Mesenchymal stem cell (in vitro differentiated cells and primary cell): ENCODE measurements around the gene GPR107.

Source experiments
- DNase-seq: peaks from one replicate; pipeline ENCODE4 v3.0.0-alpha.2; 2013
- H2AFZ ChIP-seq: one replicate; pipeline ENCODE4 v1.6.1; 2013; ENCODE audit warnings: low read depth, mild to moderate bottlenecking, control low read depth, inconsistent platforms, low read length, moderate library complexity
- H2AK5ac ChIP-seq: 2 replicates; pipeline ENCODE4 v1.6.1; 2013; ENCODE audit warnings: low read length, moderate library complexity, mild to moderate bottlenecking, inconsistent platforms; ENCODE audit not compliant: severe bottlenecking
- H2BK120ac ChIP-seq: one replicate; pipeline ENCODE4 v1.6.1; 2013; ENCODE audit warnings: low read depth, mild to moderate bottlenecking, inconsistent platforms, low read length, moderate library complexity
- H2BK12ac ChIP-seq, 2 experiments: one replicate each; pipeline ENCODE4 v1.6.1; 2013; ENCODE audit warnings: inconsistent platforms in 2 of 2, low read length in 2 of 2, mild to moderate bottlenecking in 2 of 2, moderate library complexity in 2 of 2, control low read depth in 1 of 2
- H2BK15ac ChIP-seq: one replicate; pipeline ENCODE4 v1.6.1; 2013; ENCODE audit warnings: mild to moderate bottlenecking, low read depth, inconsistent platforms; ENCODE audit not compliant: poor library complexity, severe bottlenecking
- H2BK5ac ChIP-seq: 2 replicates; pipeline ENCODE4 v1.6.1; 2013; ENCODE audit warnings: low read depth, mild to moderate bottlenecking, low read length, control low read depth, inconsistent platforms; ENCODE audit not compliant: poor library complexity, severe bottlenecking
- H3K14ac ChIP-seq, 2 experiments: one replicate each; pipeline ENCODE4 v1.6.1; 2013; ENCODE audit warnings: inconsistent platforms in 2 of 2, low read length in 2 of 2, control low read depth in 1 of 2, mild to moderate bottlenecking in 1 of 2, moderate library complexity in 1 of 2
- H3K18ac ChIP-seq, 2 experiments: one replicate each; pipeline ENCODE4 v1.6.1; 2013; ENCODE audit warnings: inconsistent platforms in 2 of 2, low read length in 2 of 2, control low read depth in 1 of 2, low read depth in 1 of 2, mild to moderate bottlenecking in 1 of 2
- H3K23ac ChIP-seq, 2 experiments: one replicate each; pipeline ENCODE4 v1.6.1; 2013; ENCODE audit warnings: inconsistent platforms in 2 of 2, low read length in 2 of 2, mild to moderate bottlenecking in 2 of 2, moderate library complexity in 2 of 2, control low read depth in 1 of 2
- H3K27ac ChIP-seq: 2 replicates; pipeline ENCODE4 v1.5.1; 2013; ENCODE audit warnings: mild to moderate bottlenecking, moderate library complexity, low read length, control low read depth, inconsistent platforms; ENCODE audit not compliant: poor library complexity, severe bottlenecking
- H3K27me3 ChIP-seq, 2 experiments: 2 replicates each; pipeline versions ENCODE4 v1.6.1 to v1.7.0; 2013; ENCODE audit warnings: low read length in 2 of 2, mild to moderate bottlenecking in 2 of 2, moderate library complexity in 2 of 2, control low read depth in 1 of 2, inconsistent platforms in 1 of 2; ENCODE audit not compliant: control insufficient read depth in 1 of 2, insufficient read depth in 1 of 2
- H3K36me3 ChIP-seq, 2 experiments: 2 replicates each; pipeline versions ENCODE4 v1.6.1 to v1.7.0; 2013; ENCODE audit warnings: low read length in 2 of 2, control low read depth in 1 of 2, inconsistent platforms in 1 of 2, low read depth in 1 of 2, mild to moderate bottlenecking in 1 of 2; ENCODE audit not compliant: insufficient read depth in 2 of 2, control insufficient read depth in 1 of 2
- H3K4ac ChIP-seq, 2 experiments: one replicate each; pipeline ENCODE4 v1.6.1; 2013; ENCODE audit warnings: inconsistent platforms in 2 of 2, low read length in 2 of 2, mild to moderate bottlenecking in 2 of 2, moderate library complexity in 2 of 2, control low read depth in 1 of 2, low read depth in 1 of 2
- H3K4me1 ChIP-seq: 2 replicates; pipeline ENCODE4 v1.6.1; 2013; ENCODE audit warnings: low read depth, low read length, control low read depth; ENCODE audit not compliant: control insufficient read depth, insufficient read depth
- H3K4me2 ChIP-seq: 2 replicates; pipeline ENCODE4 v1.6.1; 2013; ENCODE audit warnings: low read length, mild to moderate bottlenecking, inconsistent platforms; ENCODE audit not compliant: poor library complexity, severe bottlenecking
- H3K4me3 ChIP-seq, 2 experiments: 2 replicates each; pipeline versions ENCODE4 v1.5.1 to v1.7.0; 2013; ENCODE audit warnings: low read length in 2 of 2, mild to moderate bottlenecking in 2 of 2, control low read depth in 1 of 2, low read depth in 1 of 2; ENCODE audit not compliant: insufficient read depth in 1 of 2
- H3K79me1 ChIP-seq: replicated peaks from 2 replicates; pipeline ENCODE4 v1.6.1; 2013; ENCODE audit warnings: mild to moderate bottlenecking, control low read depth, low read length, inconsistent platforms; ENCODE audit not compliant: poor library complexity, severe bottlenecking
- H3K9ac ChIP-seq: 2 replicates; pipeline ENCODE4 v1.7.0; 2013; ENCODE audit warnings: mild to moderate bottlenecking, low read length, moderate library complexity
- H3K9me3 ChIP-seq: 2 replicates; pipeline ENCODE4 v1.7.0; 2013; ENCODE audit warnings: mild to moderate bottlenecking, low read length; ENCODE audit not compliant: control insufficient read depth
- H4K8ac ChIP-seq: one replicate; pipeline ENCODE4 v1.6.1; 2013; ENCODE audit warnings: inconsistent platforms, mild to moderate bottlenecking, low read length, moderate library complexity
- H4K91ac ChIP-seq: one replicate; pipeline ENCODE4 v1.6.1; 2013; ENCODE audit warnings: mild to moderate bottlenecking, low read length, inconsistent platforms
- WGBS: methylation state at CpG from one replicate; pipeline ENCODE4 v1.1.7; 2013; ENCODE audit warnings: mixed read lengths; 5-methylcytosine and 5-hydroxymethylcytosine counted together

GPR107 gene

GRCh38 chr9:130140706-130141105, 87.0 kb downstream of the GPR107 start:
- no peak for DNase-seq
- WGBS = 97% methylated on average over 9 of the region's 10 CpGs
- peaks cover 23% of the 10 kb centered on the region for H3K4me1 ChIP-seq
- peaks cover 1% of the 10 kb centered on the region for H3K79me1 ChIP-seq
- H3K27ac ChIP-seq = no peak overlapping the region
- H2BK15ac ChIP-seq = no peak overlapping the region
- H3K14ac ChIP-seq = no peak overlapping the region
- H2BK5ac ChIP-seq = no peak overlapping the region
- H2AFZ ChIP-seq = no peak overlapping the region
- H2BK120ac ChIP-seq = no peak overlapping the region
- peaks cover 11 to 12% of the 10 kb centered on the region in 2 experiments for H3K36me3 ChIP-seq
- no peak overlapping the region for H4K8ac ChIP-seq
- H3K23ac ChIP-seq = no peak overlapping the region
- no peak overlapping the region for H3K9ac ChIP-seq
- H3K4ac ChIP-seq = no peak overlapping the region
- no peaks in the 10 kb centered on the region for H3K27me3 ChIP-seq
- H3K4me3 ChIP-seq = no peak overlapping the region
- H3K18ac ChIP-seq = no peak overlapping the region
- no peak overlapping the region for H3K4me2 ChIP-seq
- H3K9me3 ChIP-seq = no peaks in the 10 kb centered on the region
- no peak overlapping the region for H2BK12ac ChIP-seq
- no peak overlapping the region for H2AK5ac ChIP-seq
- H4K91ac ChIP-seq = no peak overlapping the region

DNA sequence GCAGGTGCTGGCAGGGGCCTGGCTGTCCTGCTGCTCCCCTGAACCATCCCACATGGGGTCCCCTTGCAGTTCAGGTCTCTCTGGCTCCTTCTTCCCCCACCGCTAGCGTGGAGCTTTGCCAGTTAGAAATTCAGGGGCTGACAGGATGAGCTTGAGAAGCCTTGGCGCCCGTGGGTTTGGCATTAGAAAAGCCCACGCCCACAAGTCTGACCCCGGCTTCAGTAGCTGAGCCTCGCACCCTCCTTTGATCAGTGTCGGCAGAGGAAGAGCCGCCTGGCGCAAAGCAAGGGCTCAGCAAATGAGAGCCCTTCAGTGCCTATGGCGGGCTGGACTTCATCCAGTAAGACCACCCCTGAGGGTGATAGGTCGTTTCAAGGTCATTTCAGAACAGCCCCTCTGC, 88.3 kb downstream of the GPR107 start:
- DNase-seq = no peak
- Histone ChIP-seq H2BK120ac (no peak overlapping the region), H2BK15ac (no peak overlapping the region), H3K36me3 (peaks cover under 1 to 2% of the 10 kb centered on the region in 2 experiments), H4K8ac (no peak overlapping the region), H2AK5ac (no peak overlapping the region), H2BK5ac (no peak overlapping the region), H3K14ac (no peak overlapping the region), H2BK12ac (no peak overlapping the region), H3K23ac (no peak overlapping the region), H3K4me3 (no peak overlapping the region), H3K4me1 (peaks cover 21% of the 10 kb centered on the region), H3K4ac (no peak overlapping the region), H3K27me3 (peaks cover 0 to 2% of the 10 kb centered on the region in 2 experiments), H3K18ac (no peak overlapping the region), H2AFZ (no peak overlapping the region), H4K91ac (no peak overlapping the region), H3K9me3 (no peaks in the 10 kb centered on the region), H3K79me1 (peaks cover 1% of the 10 kb centered on the region), H3K4me2 (no peak overlapping the region), H3K9ac (no peak overlapping the region), H3K27ac (no peak overlapping the region)
- 93% methylated on average over 12 of the region's 12 CpGs for WGBS

- no peak overlapping the region for H2AFZ ChIP-seq
Observed at GRCh38 chr9:130142641-130143040, 88.9 kb downstream of the GPR107 start.

GRCh38 chr9:130143279-130143893, 89.7 kb downstream of the GPR107 start:
- no peak overlapping the region for H2BK12ac ChIP-seq
- H2BK5ac ChIP-seq = no peak overlapping the region
- DNase-seq = no peak
- no peak overlapping the region for H2AFZ ChIP-seq
- H3K4me3 ChIP-seq = no peak overlapping the region
- H3K9me3 ChIP-seq = no peaks in the 10 kb centered on the region
- no peak overlapping the region for H3K27ac ChIP-seq
- H2BK120ac ChIP-seq = no peak overlapping the region
- H3K79me1 ChIP-seq = peaks cover 1% of the 10 kb centered on the region
- 90% methylated on average over 24 of the region's 24 CpGs for WGBS
- no peak overlapping the region for H3K23ac ChIP-seq
- no peak overlapping the region for H3K4ac ChIP-seq
- H3K36me3 ChIP-seq = no peaks in the 10 kb centered on the region
- H4K91ac ChIP-seq = no peak overlapping the region
- H3K27me3 ChIP-seq = peaks cover 0 to 2% of the 10 kb centered on the region in 2 experiments
- no peak overlapping the region for H3K4me2 ChIP-seq
- no peak overlapping the region for H3K14ac ChIP-seq
- no peak overlapping the region for H2BK15ac ChIP-seq
- no peak overlapping the region for H2AK5ac ChIP-seq
- no peak overlapping the region for H3K18ac ChIP-seq
- no peak overlapping the region for H4K8ac ChIP-seq
- H3K9ac ChIP-seq = peak overlapping the region; percentile 45
- H3K4me1 ChIP-seq = peaks cover 14% of the 10 kb centered on the region

More at GRCh38 chr9:130142641-130143040, 88.9 kb downstream of the GPR107 start:
- Histone ChIP-seq H3K27ac (no peak overlapping the region), H3K4me2 (no peak overlapping the region), H3K18ac (no peak overlapping the region), H3K4me1 (peaks cover 16% of the 10 kb centered on the region), H2BK5ac (no peak overlapping the region), H3K9me3 (no peaks in the 10 kb centered on the region), H3K4me3 (no peak overlapping the region), H4K8ac (no peak overlapping the region), H3K14ac (no peak overlapping the region), H2AK5ac (no peak overlapping the region), H3K27me3 (peaks cover 0 to 2% of the 10 kb centered on the region in 2 experiments), H2BK120ac (no peak overlapping the region), H3K9ac (no peak overlapping the region), H2BK15ac (no peak overlapping the region), H3K23ac (no peak overlapping the region), H2BK12ac (peak overlapping the region in 1 of 2 experiments; percentile 17), H4K91ac (no peak overlapping the region), H3K4ac (no peak overlapping the region), H3K79me1 (peaks cover 1% of the 10 kb centered on the region), H3K36me3 (no peaks in the 10 kb centered on the region)
- no peak for DNase-seq
- WGBS = 85% methylated on average over 6 of the region's 6 CpGs
